ENCODE data around the gene UNC13A.

The UNC13A gene

DNA sequence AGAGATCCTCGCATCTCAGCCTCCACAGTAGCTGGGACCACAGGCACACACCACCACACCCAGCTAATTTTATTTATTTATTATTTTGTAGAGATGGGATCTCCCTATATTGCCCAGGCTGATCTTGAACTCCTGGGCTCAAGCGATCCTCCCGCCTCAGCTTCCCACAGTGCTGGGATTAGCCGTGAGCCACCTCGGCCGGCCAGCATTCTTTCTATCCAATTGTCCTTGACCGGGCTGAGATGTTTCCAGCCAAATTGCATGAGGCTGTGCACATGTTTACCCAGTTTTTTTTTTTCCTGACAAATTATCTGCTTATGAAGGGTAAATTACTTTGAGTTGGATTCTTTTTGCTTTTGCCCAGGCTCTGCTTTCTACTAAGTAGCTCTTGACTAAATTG lies 28.2 kb downstream of the UNC13A start:
- DNase-seq: no peak

DNA sequence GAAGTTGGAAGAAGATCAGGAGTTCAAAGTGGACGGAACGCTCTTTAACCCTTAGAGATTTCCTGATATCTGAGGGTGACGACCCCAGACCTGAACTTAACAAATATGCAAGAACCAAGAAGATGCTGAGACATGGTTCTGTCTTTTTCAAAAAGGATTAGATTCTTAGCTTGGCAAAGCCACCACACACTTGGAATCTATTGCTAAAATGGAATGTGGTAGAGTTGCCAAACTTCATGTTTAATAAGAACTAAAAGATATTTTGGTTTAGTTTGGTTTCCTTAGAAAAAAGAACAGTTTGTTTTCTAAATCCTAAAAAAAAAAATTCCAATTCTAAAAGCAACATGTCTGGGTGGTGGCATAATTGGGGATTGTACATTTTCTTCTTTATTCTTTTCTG lies 29.5 kb downstream of the UNC13A start:
- no peak for DNase-seq

DNA sequence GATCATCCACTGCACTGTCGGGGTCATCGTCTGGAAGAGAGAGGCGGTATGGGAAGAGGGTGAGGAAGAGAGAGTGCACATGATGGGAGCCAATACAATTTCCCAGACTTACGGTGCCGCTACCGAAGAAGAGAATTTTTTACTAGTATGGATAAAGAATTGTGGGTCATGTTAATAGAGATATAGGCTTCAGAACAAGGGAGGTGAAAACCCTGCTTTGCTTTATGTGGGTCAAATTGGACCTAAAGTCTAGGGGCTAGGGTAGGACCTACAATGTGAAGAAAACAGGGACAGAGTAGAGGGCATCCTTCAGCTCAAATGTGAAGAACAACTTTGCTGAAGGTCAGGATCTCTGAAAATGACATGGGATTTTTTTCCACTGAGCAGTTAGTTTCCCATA lies 29.9 kb downstream of the UNC13A start:
- DNase-seq: no peak

DNA sequence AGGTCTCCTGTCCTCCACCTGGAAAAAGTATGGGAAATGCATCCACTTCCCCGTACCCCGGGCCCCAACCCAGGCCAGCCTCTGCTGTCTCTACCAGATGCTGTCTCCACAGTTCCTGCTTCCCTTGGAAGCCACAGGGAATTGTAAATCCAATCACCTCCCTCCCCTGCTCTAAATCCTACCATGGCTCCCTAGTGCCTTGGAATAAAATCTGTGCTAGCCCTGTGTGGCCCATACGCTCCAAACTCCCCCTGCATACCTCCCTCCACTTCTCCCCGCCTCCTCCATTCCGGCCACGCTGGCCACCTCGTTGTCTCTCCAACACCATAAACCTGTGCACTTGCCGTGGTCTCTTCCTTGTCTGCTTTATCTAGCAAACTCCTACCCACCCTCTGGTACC lies 31.2 kb downstream of the UNC13A start:
- DNase-seq: no peak

DNA sequence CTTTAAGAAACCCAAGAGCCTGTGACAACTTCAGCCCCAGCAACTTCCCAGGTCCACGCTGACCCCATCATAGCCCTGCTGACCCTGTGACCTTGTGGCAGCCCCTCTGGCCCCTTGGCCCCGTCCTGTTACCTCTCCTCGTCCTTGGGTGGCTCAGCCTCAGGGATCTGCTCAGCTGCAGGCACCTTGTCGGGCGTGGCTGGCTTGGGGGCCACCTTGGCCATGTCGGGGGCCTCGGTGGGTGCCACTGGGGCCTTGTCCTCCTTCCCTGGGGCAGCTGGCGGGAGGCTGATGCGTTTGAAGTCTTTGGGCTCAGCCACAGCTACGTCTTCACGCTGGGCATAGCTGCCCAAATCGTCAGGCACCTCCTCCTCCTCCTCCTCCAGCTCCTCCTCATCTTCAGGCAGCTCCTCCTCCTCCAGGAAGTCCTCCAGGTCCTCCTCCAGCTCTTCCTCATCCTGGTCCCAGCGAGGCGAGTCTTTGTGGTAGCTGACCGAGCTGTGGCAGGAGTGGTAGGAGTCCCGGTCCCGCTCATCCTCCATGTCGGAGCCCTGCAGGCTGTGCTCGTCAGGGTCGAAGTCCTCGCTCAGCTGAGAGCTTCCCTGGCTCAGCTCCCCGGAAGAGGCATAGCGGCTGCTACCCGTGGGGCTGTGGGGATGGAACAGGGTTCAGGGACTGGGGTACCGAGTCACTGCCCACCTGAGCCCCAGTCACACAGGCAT lies 32.2 kb downstream of the UNC13A start:
- DNase-seq: no peak

DNA sequence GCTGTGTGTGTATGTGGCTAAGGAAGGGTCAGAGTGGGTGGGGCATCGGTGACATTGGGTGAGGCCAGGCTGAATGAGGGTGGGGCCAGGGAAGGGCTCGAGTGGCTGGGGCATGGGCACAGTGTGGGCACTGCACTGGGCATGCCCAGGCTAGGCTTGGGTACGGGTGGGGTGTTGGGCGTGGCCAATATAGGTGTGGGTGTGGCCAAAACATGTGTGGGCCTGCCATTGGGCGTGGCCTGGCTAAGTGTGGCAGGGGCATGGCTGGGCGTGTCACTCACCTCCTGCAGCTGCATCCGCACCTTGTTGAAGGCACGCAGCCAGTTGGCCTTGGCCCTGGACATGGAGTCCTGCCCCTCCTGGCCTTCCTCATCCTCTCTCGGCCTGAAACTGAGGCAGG lies 33.2 kb downstream of the UNC13A start:
- DNase-seq: no peak

DNA sequence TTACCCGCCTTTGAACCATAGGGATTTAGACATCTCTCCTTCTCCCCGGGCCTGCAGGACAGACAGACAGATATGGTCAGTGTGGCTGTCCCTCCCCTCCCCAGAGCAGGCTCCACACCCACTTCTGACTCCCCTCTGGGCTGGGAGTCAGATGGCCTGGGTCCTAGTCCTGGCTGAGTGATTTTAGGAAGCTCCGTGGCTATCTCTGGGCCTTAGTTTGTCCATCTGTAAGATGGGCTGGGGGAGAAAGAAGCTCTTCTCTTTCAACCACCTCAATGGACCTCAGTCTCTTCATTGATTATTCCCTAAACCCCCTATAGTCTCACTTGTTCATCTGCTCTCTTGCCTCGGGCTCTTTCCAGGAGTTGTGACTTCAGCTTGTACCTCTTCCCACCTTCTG lies 35.5 kb downstream of the UNC13A start:
- DNase-seq: no peak

DNA sequence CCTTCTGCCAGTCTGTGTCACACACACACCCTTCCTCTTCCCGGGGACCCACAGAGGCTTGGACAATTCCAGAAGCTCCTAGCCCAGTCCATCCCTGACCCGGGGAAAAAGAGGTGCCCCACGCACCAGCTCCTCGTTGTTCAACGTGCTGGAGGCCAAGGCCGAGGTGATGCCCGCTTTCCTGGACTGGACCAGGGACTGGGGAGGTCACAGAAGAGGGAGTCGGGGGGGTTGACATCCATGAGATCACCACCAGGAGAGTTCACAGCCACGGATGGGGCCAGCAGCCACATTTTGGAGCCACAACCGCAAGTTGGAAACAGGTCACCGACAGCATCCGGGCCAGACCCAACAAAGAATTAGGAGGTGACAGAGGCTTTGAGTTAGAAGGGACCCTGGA lies 39.4 kb downstream of the UNC13A start:
- no peak for DNase-seq

DNA sequence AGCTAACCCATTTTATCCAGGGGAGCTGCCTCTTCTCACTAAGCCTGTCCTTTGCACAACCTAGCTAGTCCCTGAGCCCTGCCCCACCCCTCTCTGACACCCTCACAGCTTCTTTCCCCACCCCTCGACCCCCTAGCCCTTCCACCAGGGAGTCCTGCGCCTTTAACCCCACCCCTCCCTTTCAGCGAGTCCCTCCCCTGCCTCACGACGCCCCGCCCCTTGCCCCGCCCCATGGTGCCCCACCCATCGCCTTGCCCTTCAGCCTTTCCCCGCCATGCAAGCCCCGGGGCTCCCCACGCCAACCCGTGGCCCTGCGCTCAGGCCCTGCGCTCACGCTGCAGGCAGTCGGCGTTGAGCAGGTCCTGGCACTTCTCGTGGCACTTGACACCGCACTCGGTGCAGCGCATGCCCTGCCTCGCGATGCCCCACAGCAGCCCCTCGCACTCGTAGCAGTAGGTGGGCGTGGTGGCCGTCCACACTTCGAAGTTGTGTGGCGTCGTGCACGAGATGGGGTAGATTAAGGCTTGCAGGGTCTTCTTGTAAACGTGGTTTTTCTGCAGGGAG lies 40.0 kb downstream of the UNC13A start:
- no peak for DNase-seq

DNA sequence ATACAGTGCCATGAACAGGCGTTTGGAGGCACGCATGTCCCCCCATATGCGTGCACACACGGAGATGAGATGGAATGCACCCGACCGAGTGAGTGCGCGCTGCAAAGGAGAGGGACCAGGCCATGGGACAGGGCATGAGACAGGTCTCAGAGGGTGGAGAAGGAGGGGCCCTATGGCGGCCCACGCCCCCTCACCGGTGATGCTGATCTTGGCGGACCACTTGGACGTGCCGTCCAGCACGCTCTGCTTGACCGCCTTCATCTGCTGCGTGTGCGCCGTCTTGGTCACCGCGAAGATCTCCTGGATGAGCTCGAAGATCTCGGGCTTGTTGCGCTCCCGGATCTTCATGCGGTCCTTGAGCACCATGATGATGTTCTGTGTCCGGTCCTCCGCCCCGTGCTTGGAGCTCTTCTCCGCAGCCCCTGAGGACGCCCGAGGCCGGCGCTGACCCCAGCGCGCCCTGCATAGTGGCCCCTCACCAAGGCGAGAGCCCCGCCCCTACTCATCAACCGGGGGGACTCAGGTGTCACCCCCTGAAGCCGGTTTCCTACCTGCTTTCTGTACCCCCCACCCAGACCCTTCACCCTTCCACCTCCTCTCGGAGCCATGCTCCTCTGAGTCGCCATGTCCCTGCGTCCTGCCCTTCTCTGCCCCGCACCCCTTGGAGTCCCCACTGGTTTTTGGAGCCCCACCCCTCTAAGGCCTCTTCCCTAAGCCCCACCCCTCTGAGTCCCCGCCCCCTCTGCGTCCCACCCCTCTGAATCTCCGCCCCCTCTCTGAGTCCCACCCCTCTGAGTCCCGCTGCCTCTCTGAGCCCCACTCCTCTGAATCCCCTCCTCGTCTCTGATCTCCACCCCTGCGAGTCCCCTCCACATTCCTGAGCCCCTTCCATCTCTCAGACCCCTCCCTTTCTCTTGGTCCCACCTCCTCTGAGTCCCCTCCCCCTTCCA lies 40.8 kb downstream of the UNC13A start:
- DNase-seq: no peak

DNA sequence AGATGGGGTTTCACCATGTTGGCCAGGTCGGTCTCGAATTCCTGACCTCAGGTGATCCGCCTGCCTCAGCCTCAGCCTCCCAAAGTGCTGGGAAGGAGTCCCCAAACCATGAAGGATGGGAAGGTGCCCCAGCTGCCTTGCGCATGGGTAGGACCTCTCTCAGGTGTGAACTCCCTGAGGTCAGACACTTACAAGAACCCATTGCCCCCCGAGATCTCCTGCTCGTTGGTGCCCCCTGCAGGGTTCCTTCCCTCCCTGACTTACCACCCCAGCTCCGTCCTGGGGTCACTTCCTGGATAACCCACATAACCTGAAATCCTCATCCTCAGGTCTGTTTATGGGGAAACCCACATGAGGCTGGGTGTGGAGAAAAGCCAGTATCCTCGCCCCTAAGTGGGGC lies 41.7 kb downstream of the UNC13A start:
- DNase-seq: no peak

DNA sequence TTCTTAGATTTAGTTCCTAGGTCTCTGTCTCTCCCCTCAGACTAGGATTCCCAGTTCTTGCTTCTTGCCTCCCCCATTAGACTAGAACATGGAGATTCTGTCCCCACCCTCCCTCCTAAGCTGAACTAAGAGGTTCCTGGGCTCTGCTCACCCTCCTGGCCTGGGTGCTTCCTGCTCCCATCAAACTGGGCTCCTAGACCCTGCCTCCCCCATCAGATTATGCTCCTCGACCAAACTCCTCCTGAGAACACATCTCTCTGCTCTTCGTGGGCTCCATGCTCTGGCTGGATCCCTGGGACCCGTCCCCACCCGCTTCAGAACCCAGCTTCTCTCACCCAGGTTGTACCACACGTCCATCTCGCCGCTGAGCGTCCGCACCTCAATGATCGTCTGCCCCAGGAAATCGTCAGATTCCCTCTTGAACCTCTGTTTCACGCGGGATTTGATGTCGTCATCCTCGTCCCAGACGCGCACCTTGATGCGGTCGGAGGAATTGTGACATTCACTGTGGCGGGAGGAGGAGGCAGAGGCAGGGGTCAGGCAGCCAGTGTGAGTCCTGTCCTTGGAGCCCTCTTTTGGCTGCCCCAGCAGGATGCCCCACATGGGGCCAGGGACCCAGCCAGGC lies 42.7 kb downstream of the UNC13A start:
- no peak for DNase-seq

DNA sequence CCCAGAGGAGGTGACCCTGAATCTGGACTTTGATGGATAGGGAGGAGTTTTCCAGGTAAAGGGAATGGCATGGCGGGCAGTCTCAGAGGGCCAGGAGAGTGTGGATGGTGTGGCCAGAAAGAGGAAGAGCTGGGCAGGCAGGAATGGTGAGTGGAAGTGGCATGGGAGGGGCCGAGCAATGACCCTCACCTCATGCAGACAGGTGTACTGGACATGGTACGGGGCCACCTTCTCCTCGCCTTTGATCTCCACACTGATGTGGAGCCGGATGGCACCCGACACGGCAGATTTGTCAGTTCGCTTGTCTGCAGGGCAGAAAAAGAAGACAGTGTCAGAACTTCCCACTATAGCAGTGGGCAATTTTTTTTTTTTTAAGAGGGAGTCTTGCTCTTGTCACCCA lies 45.5 kb downstream of the UNC13A start:
- DNase-seq: no peak

DNA sequence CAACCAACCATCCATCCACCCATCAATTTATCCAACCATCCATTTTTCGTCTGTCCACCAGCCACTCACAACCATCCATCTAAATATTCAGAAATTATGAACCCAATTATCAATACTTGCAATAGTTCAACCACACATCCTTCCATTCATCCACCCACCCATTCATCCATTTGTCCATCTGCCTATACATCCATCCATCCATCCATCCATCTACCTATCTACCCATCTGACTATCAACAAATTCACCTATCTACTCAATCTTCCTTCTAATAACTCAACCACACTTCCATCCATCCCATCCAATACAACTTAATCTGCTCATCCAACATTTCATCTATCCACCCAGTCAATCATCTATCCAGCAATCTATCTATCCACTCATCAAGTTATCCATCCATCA lies 46.3 kb downstream of the UNC13A start:
- no peak for DNase-seq

DNA sequence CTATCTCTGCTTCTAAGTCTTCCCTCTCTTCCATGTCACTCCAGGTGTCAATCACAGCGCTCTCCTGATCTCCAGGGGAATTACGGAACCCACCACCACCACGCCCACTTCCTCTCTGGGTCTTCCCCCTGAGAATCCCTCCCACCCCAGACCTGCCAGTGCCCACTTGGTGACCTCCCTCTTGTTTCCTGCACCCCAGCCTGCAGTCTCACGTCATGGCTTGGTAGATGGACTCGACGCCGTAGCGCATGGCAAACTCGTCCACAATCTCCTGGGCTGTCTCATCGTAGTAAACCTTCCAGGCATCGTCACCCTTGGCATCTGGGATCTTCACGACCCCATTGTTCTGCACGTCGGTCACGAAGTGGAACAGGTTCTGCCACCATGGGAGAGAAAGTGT lies 47.0 kb downstream of the UNC13A start:
- no peak for DNase-seq

DNA sequence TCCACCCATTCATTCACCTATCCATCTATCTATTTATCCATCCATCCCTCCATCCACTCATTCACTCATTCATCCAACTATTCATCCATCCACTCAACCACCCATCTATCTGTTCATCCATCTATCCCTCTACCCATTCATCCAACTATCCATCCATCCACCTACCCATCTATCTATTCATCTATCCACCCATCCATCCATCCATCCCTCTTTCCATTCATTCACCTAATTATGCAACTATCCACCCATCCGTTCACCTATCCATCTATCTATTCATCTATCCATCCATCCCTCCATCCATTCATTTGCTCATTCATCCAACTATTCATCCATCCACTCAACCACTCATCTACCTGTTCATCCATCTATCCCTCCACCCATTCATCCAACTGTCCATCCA lies 54.5 kb downstream of the UNC13A start:
- DNase-seq: no peak

DNA sequence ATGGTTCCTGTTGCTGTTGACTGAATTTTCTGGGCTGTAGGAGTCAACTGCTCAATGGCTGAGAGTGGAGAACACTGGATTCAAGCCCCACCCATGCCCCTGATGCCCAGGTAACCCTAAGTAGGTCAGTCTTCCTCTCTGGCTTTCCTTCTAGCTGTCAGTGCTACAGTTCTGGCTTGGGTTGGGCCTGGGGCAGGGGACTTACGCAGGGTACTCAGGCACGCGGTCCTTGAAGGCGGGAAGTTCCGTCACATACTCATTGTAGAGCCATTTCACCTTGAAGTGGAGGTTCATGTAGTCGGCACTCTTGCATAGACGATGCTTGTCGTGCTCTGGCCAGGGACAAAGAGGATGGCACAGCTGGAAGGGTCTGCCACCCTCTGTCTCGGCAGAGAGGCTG lies 55.6 kb downstream of the UNC13A start:
- DNase-seq: no peak

DNA sequence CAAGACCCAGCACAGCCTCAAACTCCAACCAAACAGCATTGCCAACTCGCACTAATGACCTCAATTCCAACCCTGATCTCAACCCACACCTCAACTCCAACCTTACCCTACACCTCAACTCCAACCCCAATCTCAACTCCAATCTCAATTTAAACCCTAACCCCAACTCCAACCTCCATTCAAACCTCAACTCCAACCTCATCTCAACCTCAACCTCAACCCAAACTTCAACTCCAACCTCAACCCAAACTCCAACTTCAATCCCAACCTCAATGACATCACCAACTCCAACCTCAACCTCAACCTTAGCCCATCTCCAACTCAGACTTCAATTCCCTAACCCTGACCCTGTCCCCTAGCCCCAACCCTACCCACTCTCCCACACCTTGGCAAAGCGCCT lies 58.4 kb downstream of the UNC13A start:
- DNase-seq: no peak

DNA sequence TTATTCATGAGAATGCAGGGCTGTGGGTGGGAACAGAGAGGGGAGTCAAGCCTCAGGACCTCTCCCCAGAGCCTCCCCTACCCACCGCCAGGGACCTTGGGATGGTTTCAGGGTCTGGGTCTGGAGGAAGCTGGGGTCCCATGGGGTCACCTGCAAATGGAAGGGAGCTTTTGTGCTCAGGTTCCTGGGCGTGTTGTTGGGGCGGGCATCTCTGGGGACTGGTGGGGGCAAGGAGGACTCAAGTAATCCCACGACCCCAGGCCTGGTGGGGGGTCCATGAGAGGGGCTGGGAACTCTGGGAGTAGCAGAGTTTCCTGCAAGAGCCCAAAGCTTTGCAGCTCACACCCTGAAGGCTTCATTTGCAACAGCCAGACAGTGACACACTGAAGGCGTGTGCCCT lies 60.2 kb downstream of the UNC13A start:
- no peak for DNase-seq

DNA sequence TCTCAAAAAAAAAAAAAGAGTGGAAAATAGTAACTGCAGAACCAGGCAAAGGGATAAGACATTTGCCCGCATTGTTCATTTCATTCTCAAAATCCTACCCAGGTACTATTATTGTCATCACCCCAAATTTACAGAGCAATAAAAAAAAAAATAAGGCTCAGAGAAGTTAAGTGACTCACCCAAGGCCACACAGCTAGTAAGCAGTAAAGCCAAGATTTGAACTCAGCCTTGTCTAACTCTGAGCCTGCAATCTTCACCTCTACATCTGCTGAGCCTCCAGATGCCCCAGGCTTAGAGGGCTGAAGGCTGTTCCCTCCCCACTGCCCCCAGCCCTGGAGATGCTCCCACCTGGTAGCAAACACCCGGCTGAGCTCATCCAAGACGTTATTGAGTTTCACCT lies 61.0 kb downstream of the UNC13A start:
- no peak for DNase-seq

DNA sequence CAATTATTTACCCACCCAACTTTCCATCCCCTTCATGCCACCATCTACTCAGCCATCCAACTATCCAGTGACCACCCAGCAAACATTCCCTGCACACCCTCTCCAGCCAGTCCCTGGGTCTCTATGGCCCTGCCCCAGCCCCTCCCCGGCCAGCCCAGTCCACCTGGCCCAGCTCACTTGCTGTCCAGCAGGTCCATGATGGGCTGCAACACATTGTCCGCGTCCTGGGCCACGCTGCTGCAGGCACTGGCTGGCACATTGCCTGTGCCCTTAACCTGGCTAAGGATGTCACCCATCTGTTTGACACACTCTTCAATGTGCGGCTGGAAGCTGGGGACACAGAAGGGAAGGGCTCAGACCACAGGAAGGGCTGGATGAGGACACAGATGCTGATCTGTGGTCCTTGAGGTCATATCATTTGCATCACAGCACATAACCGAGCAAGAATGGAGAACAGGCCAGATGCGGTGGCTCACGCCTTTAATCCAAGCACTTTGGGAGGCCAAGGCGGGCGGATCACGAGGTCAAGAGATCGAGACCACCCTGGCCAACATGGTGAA lies 61.6 kb downstream of the UNC13A start:
- DNase-seq: no peak

DNA sequence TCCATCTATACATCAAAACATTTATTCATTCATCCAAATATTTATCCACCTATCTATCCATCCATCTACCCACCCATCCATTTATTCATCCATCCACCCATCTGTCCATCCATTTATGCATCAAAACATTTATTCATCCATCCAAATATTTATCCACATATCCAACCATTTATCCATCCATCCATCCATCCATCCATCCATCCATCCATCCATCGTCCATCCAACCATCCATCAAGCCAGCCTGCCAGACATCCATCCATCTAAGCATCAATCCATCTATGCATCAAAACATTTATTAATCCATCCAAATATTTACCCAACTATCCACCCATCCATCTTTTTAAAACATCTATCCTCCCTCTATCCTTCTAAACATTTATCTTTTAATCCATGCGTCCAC lies 62.2 kb downstream of the UNC13A start:
- no peak for DNase-seq

DNA sequence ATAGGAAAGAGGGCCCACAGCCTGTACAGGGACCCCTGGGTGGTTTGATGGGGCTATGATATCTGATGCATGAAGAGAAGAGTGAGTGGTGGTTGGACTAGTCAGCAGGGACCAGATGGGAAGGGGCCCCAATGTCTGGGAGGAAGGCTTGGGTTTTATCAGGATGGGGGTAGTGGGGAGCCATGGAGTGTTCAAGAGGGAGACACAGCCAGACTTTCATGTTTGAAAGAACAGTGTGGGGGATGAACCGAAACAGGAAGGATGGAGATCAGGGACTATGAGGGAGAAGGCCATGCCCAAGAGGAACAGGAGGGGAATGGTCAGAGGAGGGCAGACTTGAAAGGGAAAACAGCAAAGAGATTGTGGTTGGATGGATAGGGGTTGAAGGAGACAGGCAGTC lies 63.1 kb downstream of the UNC13A start:
- DNase-seq: no peak
